ENCODE measurements around the gene FAM153A.
"Not testable (repeated sequence)": the region's sequence is repeated elsewhere in the genome, so short reads cannot be mapped to it uniquely, and the experiment has no call there.

FAM153A gene

GRCh38 chr5:177723831-177724485 is 58.7 kb downstream of the FAM153A start:
- DNase-seq = not testable (repeated sequence)

- not testable (repeated sequence) for DNase-seq
Measured at GRCh38 chr5:177722829-177723228, 59.9 kb downstream of the FAM153A start.

- not testable (repeated sequence) for DNase-seq
Measured at GRCh38 chr5:177719989-177720388, 62.7 kb downstream of the FAM153A start.

GRCh38 chr5:177715423-177715822 is 67.3 kb downstream of the FAM153A start:
- not testable (repeated sequence) for DNase-seq

GRCh38 chr5:177696100-177696499 is 86.6 kb downstream of the FAM153A start:
- not testable (repeated sequence) for DNase-seq

- not testable (repeated sequence) for DNase-seq
Measured at GRCh38 chr5:177695356-177695930, 87.3 kb downstream of the FAM153A start.

- DNase-seq = not testable (repeated sequence)
Measured at GRCh38 chr5:177694518-177694835, 88.2 kb downstream of the FAM153A start.

- DNase-seq = not testable (repeated sequence)
Measured at GRCh38 chr5:177693671-177694517, 88.8 kb downstream of the FAM153A start.

GRCh38 chr5:177692969-177693368 is 89.7 kb downstream of the FAM153A start:
- DNase-seq = not testable (repeated sequence)

GRCh38 chr5:177692507-177692906 is 90.2 kb downstream of the FAM153A start:
- DNase-seq = not testable (repeated sequence)

GRCh38 chr5:177689011-177689610 is 93.6 kb downstream of the FAM153A start:
- DNase-seq = not testable (repeated sequence)

GRCh38 chr5:177688091-177688490 is 94.6 kb downstream of the FAM153A start:
- not testable (repeated sequence) for DNase-seq

GRCh38 chr5:177681920-177682319 is 100.8 kb downstream of the FAM153A start:
- not testable (repeated sequence) for DNase-seq

Data from NCI-H226 (cell line).